Measurements from ENCODE around the gene CNEP1R1. TPM values are rescaled to one million over a fixed set of nuclear protein-coding genes. Genes with fewer than 3 reads are reported as not detected.

The CNEP1R1 gene
- total RNA-seq, 1 experiment from 2014 or later: 14.6 TPM

DNA sequence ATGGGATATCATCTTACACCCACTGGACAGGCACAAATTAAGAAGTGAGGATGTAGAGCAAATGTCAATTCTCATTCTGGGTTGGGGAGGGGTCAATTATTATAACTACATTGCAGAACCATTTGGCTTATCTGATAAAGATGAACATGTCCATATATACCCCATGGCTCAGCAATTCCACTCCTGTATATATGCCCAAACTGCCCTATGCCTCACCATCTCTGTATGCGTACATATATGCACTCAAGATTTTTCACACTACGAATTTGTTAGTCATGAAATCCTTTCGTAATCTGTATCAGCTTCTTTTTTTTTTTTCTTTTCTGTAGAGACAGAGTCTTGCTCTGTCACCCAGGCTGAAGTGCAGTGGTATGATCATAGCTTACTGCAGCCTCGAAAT, 20.8 kb upstream of the CNEP1R1 start:
- POLR2A ChIA-PET: no interaction called here

More for the DNA sequence above, 20.8 kb upstream of the CNEP1R1 start:
- no peak overlapping the region for H3K27ac ChIP-seq (ENCODE audit: low read depth, low read length)
- no peaks in the 10 kb centered on the region for H3K9me2 ChIP-seq (ENCODE audit: insufficient read depth)
- CTCF ChIA-PET: interaction anchor here (1.7 kb wide), 1 partner anchor 21 kb away, joined by 4 read pairs; the partner anchor contains the start of gene CNEP1R1
- no peak for DNase-seq (ENCODE audit: low read depth, low spot score)
- no peak overlapping the region for H3K9ac ChIP-seq (ENCODE audit: low read length)
- H3K4me2 ChIP-seq (ENCODE audit: low read length): no peak overlapping the region
- no peak overlapping the region for H2AFZ ChIP-seq (ENCODE audit: low read depth, low read length, poor library complexity, severe bottlenecking)
- no peak for ATAC-seq
- no peak overlapping the region for H3K4me3 ChIP-seq (replicated peaks in 1 of 2; ENCODE audit: low read depth in 1 of 2, low read length in 2 of 2)
- BruUV-seq (replicated peaks): no TSS peak
- RAD21 ChIA-PET (ENCODE audit: low non-redundant PET in 1 of 2, low total read pairs in 2 of 2, uncharacterized antibody in 2 of 2, unreplicated experiment in 2 of 2): no interaction called here
- TF ChIP-seq SP1 (IDR thresholded peaks at IDR 0.05; ENCODE audit: low read depth) (no peak), ELF1 (IDR thresholded peaks at IDR 0.05; ENCODE audit: borderline replicate concordance, low read depth) (no peak), ZNF274 (IDR thresholded peaks at IDR 0.05; ENCODE audit: low read depth, low read length) (no peak), SRF (IDR thresholded peaks at IDR 0.05; ENCODE audit: low read depth) (no peak)
- TF ChIP-seq, protein P1, sequence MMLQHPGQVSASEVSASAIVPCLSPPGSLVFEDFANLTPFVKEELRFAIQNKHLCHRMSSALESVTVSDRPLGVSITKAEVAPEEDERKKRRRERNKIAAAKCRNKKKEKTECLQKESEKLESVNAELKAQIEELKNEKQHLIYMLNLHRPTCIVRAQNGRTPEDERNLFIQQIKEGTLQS (IDR thresholded peaks at IDR 0.05): no peak
- TF ChIP-seq, protein P2, sequence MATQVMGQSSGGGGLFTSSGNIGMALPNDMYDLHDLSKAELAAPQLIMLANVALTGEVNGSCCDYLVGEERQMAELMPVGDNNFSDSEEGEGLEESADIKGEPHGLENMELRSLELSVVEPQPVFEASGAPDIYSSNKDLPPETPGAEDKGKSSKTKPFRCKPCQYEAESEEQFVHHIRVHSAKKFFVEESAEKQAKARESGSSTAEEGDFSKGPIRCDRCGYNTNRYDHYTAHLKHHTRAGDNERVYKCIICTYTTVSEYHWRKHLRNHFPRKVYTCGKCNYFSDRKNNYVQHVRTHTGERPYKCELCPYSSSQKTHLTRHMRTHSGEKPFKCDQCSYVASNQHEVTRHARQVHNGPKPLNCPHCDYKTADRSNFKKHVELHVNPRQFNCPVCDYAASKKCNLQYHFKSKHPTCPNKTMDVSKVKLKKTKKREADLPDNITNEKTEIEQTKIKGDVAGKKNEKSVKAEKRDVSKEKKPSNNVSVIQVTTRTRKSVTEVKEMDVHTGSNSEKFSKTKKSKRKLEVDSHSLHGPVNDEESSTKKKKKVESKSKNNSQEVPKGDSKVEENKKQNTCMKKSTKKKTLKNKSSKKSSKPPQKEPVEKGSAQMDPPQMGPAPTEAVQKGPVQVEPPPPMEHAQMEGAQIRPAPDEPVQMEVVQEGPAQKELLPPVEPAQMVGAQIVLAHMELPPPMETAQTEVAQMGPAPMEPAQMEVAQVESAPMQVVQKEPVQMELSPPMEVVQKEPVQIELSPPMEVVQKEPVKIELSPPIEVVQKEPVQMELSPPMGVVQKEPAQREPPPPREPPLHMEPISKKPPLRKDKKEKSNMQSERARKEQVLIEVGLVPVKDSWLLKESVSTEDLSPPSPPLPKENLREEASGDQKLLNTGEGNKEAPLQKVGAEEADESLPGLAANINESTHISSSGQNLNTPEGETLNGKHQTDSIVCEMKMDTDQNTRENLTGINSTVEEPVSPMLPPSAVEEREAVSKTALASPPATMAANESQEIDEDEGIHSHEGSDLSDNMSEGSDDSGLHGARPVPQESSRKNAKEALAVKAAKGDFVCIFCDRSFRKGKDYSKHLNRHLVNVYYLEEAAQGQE (IDR thresholded peaks at IDR 0.05; ENCODE audit: low read depth): no peak
- TF ChIP-seq, protein P3, sequence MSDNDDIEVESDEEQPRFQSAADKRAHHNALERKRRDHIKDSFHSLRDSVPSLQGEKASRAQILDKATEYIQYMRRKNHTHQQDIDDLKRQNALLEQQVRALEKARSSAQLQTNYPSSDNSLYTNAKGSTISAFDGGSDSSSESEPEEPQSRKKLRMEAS (IDR thresholded peaks at IDR 0.05): no peak
- TF ChIP-seq, protein P4, sequence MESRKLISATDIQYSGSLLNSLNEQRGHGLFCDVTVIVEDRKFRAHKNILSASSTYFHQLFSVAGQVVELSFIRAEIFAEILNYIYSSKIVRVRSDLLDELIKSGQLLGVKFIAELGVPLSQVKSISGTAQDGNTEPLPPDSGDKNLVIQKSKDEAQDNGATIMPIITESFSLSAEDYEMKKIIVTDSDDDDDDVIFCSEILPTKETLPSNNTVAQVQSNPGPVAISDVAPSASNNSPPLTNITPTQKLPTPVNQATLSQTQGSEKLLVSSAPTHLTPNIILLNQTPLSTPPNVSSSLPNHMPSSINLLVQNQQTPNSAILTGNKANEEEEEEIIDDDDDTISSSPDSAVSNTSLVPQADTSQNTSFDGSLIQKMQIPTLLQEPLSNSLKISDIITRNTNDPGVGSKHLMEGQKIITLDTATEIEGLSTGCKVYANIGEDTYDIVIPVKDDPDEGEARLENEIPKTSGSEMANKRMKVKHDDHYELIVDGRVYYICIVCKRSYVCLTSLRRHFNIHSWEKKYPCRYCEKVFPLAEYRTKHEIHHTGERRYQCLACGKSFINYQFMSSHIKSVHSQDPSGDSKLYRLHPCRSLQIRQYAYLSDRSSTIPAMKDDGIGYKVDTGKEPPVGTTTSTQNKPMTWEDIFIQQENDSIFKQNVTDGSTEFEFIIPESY (IDR thresholded peaks at IDR 0.05; ENCODE audit: extremely low read depth, insufficient replicate concordance, low read length): no peak
- no peaks in the 10 kb centered on the region; the same call in 1 of the 2 replicates for H3K27me3 ChIP-seq (ENCODE audit: insufficient read depth, low read length)
- no peaks in the 10 kb centered on the region for H3K9me3 ChIP-seq (ENCODE audit: control insufficient read depth in 1 of 2, insufficient read depth in 1 of 2, low read depth in 1 of 2, low read length in 2 of 2)
- no peaks in the 10 kb centered on the region for H3K79me2 ChIP-seq (ENCODE audit: insufficient read depth, low read length)
- H3K4me1 ChIP-seq (ENCODE audit: control insufficient read depth in 1 of 2, insufficient read depth in 2 of 2, low read length in 2 of 2): no peaks in the 10 kb centered on the region
- H3K36me3 ChIP-seq (ENCODE audit: control insufficient read depth in 1 of 2, insufficient read depth in 2 of 2, low read length in 2 of 2): no peaks in the 10 kb centered on the region
- intact Hi-C loops (cut with micrococcal nuclease): no loop called here
- no peaks in the 10 kb centered on the region for H4K20me1 ChIP-seq (ENCODE audit: insufficient read depth)

All from HCT116 (cell line).